ENCODE measurements around the gene ZBTB46.

GRCh38 chr20:63834491-63834880, 3.4 kb upstream of the ZBTB46 start:
- TF ChIP-seq CTCF (IDR thresholded peaks at IDR 0.05; ENCODE audit: poor library complexity) (no peak), EZH2 (IDR thresholded peaks at IDR 0.05; ENCODE audit: borderline replicate concordance) (no peak), EZH2phosphoT487 (IDR thresholded peaks at IDR 0.05; ENCODE audit: low read depth, severe bottlenecking, unreplicated experiment) (no peak)

Measured in hepatocyte (in vitro differentiated cells).